SIG-M5 treated with dmso at 0.1 percent for 504 hours (cell line): ENCODE results near the gene CYP4A11.
A peak's percentile ranks its signal among the peaks of the same experiment; 100 is the strongest.
"Not testable (repeated sequence)": the region's sequence is repeated elsewhere in the genome, so short reads cannot be mapped to it uniquely, and the experiment has no call there.

ENCODE experiments used
- DNase-seq: peaks from one replicate; lab custom pipeline; 2025; ENCODE audit not compliant: unreplicated experiment; lab: John Stamatoyannopoulos, UW

The CYP4A11 gene

GRCh38 chr1:46941135-46941694 lies at the start of gene CYP4A11:
TSS of gene CYP4A11 (minus strand) at chr1:46941476. CDS start at chr1:46941433, 43 bp downstream.
- no peak for DNase-seq

DNA sequence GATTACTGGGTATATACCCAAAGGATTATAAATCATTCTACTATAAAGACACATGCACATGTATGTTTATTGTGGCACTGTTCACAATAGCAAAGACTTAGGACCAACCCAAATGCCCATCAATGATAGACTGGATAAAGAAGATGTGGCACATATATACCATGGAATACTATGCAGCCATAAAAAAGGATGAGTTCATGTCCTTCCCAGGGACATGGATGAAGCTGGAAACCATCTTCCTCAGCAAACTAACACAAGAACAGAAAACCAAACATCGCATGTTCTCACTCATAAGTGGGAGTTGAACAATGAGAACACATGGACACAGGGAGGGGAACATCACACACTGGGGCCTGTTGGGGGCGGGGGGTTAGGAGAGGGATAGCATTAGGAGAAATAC lies 49.3 kb upstream of the CYP4A11 start:
- DNase-seq = not testable (repeated sequence)

- DNase-seq = no peak
Observed at GRCh38 chr1:46983830-46984586, 42.7 kb upstream of the CYP4A11 start.

- no peak for DNase-seq
Observed at GRCh38 chr1:46983166-46983829, 42.0 kb upstream of the CYP4A11 start.

DNA sequence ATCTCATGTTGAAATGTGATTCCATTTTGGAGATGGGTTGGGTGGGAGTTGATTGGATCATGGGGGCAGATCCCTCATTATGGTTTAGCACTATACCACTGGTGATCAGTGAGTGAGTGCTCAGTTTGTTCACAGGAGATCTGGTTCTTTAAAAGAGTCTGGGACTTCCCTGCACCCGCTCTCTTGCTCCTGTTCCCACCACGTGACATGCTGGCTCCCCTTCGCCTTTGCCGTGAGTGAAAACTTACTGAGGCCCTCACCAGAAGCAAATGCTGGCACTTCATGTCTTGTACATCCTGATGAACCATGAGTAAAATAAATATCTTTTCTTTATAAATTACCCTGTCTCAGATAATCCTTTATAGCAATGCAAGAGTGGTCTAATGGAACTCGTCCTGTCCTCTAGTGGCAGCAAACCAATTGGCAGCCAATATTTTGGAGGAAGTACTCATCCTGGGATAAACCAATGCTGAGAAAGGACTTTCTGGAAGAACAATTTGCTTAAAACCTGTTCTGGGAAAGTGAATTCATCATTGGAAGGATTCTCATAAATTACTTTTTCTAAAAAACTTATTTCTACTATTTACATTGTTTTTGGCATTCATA lies 27.8 kb upstream of the CYP4A11 start:
- DNase-seq = peak; percentile 16

DNA sequence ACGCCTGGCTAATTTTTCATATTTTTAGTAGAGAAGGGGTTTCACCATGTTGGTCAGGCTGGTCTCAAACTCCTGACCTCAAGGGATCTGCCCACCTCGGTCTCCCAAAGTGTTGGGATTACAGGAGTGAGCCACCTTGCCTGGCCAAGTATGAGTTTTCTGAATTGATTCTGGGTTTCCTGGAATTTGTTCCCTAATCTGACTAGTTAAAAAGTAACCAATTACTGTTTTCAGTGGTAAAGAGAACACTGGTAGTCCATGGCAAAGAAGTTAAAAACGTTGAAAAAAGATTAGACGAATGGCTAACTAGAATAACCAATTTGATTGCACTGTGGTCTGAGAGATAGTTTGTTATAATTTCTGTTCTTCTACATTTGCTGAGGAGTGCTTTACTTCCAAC lies 21.0 kb upstream of the CYP4A11 start:
- DNase-seq = not testable (repeated sequence)

GRCh38 chr1:46961066-46961758 lies 19.9 kb upstream of the CYP4A11 start:
- no peak for DNase-seq

DNA sequence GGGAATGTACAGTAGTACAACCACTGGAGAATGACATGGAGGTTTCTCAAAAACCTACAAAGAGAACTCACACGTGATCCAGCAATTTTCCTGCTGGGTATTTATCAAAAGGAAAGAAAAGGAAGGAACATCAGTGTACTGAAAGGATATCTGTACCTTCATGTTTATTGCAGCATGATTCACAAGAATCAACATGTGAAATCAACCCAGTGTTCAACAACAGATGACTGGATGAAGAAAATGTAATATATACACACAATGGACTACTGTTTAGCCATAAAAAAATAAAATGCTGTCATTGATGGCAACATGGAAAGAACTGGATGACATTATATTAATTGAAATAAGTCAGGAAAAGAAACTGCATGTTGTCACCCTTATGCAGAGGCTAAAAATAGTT lies 19.0 kb upstream of the CYP4A11 start:
- no peak for DNase-seq

DNA sequence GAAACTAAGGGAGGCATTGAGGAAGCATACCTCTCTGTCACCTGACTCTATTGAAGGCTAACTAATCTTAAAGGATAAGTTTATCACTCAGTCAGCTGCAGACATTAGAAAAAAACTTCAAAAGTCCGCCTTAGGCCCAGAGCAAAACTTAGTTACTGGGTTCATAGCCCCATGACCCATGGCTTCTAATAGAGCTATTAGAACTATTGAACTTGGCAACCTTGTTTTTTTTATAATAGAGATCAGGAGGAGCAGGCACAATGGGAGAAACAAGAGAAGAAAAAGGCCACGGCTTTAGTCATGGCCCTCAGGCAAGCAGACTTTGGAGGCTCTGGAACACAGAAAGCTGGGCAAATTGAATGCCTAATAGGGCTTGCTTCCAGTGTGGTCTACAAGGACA lies 13.8 kb upstream of the CYP4A11 start:
- not testable (repeated sequence) for DNase-seq

DNA sequence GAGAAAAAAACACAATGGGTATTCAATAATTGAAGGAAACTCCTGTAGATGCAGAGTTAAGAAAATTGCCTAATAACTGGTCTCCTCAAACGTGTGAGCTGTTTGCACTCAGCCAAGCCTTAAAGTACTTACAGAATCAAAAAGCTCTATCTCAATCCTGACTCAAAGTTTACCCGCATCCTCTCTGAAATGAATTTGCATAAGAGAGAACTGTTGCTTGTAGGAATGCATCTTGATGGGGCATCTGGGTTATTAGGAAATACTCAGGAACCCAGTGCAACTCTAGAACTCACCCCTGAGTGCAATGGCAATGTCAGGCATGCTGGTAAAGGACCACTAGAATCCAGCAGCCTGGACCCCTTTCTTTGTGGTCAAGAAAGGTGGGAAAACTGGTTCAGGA lies 12.6 kb upstream of the CYP4A11 start:
- not testable (repeated sequence) for DNase-seq

DNA sequence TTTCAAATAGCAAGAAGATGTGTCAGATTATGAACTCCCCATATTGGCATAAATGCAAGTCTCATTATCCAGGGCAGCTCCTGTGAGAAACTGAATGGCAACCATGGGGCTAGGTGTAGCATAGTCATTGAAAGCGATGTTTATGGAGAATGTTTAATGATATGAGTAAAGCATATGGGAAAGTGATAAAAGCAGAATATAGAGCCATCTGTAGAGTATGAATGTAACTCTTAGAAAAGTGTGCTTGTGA lies 8.1 kb upstream of the CYP4A11 start:
- DNase-seq = not testable (repeated sequence)

DNA sequence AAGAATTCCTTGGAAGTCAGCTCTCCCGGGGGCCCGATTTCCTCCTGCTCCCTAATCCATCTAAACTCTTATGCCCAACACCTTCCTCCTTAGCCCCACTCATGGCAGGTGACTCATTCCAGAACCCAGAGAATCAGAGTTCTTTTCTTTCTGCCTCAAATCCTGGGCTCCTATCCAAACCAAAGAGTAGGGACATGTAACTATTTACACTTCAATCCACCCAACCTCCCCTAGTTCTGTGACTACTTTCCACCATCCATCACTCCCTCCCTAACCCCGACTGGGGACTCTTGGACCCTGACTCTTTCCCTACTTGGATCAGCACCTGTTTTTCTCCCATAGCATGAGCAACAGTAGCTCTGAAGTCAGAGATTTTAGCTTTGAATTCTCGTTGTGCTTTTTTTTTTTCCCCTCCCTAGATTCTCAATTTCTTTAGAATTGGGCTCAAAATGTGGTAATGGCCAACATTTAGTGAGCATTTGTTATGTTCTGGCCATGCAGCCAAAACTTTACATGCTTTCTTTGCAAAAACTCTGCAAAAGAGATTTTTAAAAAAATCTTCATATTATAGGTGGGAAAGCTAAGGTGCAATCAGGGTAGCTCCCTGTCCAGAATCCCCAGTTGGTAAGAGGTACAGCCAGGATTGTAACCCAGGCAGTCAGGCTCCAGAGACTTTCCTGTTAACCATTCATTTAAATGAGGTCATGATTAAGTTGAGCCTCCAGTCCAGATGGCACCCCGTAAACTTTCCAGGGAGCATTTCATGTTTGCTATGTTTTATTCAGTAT lies 7.5 kb upstream of the CYP4A11 start:
- DNase-seq = no peak

DNA sequence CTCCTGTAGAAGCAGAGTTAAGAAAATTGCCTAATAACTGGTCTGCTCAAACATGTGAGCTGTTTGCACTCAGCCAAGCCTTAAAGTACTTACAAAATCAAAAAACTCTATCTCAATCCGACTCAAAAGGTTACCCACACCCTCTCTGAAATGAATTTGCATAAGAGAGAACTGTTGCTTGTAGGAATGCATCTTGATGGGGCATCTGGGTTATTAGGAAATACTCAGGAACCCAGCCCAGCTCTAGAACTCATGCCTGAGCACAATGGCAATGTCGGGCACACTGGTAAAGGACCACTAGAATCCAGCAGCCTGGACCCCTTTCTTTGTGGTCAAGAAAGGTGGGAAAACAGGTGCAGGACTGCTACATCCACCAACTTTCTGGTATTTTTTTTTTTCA lies 6.4 kb upstream of the CYP4A11 start:
- not testable (repeated sequence) for DNase-seq

DNA sequence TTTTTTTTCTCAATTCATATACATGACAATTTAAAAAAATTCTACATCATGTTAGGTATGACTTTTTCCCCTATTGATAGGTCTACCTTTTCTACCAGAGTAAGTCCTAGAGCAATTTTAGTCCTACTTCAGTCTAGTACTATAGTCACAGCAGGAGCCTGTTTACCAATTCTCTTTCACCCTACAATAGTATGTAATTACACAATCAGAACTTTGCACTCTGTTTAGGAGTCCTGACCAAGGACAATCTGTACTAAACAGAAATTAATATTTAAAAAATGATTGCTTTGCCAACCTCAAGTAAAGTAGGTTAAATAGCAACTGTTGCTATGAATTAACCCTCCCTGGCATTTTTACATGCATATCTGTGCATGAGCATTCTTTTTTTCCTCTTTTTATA lies 810 bp upstream of the CYP4A11 start:
- no peak for DNase-seq

DNA sequence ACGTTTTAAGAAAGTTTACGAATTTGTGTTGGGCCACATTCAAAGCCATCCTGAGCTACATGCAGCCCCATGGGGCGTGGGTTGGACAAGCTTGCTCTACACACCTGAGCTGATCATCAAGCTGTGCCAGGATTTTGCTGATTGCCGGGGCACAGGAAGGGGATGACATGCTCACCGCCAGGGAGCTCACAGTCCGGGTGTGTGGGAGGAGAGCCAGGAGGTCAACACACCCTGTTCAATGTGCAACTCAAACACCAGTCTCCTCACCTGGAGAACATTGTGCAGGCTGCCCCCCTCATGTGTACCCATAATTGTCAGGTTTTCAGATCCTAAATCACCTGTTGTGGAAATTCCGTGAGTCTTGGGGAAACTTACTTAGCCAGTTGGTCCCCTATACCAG lies 969 bp downstream of the CYP4A11 start:
- DNase-seq = no peak

DNA sequence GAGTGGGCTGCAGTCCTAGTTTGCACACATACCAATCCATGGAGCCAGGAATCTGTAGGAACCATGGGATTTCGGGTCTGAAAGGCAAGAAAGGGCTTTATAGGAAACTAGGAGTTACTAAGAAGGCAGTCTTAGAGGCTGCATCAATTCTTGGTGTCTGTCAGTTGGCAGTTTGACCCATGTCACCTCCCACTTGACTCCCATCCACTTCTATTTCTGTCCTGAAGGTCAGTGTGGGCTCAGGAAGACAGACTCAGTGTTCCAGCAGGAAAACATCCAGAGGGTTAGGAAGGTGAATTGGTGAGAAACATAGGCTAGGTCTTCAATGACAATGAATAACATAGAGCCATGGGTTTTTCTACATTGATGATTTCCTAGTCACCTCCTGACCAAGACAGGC lies 4.0 kb downstream of the CYP4A11 start:
- DNase-seq = no peak

DNA sequence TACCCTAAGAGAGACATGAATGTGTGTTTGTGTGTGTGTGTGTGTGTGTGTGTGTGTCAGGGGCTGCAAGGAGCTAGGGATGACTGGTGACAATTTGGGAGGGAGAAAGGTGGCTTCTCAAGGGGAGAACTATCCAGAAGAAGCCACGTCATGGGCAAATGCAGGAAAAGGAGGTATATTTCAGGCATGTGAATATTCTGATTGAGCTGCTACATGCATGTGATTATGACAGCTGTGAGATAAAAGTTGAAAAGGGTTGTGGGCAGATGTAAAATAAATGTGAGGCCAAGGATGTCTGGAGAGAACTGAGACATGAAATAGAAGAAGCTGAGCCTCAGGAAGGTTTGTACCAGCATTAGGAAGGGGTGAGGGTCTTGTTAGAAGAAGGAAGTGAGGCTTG lies 4.5 kb downstream of the CYP4A11 start:
- DNase-seq = no peak

GRCh38 chr1:46934852-46935251 lies 6.4 kb downstream of the CYP4A11 start:
- DNase-seq = peak; percentile 0

GRCh38 chr1:46932020-46932419 lies 9.3 kb downstream of the CYP4A11 start:
- not testable (repeated sequence) for DNase-seq

DNA sequence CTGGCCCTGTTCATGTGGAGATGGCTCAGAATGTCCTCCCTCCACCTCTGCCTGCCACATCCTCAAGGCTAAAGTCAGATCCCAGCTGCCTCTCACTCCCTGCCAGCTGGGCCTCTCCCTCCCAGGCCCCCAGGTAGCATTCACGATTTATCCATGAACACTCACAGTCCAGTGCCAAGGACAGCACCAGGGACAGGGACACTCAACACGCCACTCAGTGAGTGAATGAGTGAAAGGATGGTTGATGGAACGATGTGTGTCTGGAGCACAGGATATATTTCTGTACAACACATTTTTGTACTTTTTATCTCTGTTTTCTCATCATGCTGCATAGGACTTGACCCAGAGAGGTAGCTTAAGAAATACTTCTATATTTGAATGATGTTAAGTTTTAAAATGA lies 10.1 kb downstream of the CYP4A11 start:
- no peak for DNase-seq
